Dedifferentiated amniotic fluid mesenchymal stem cell (primary cell): ENCODE results near the gene PWWP2B.
"Not testable (repeated sequence)": the region's sequence is repeated elsewhere in the genome, so short reads cannot be mapped to it uniquely, and the experiment has no call there.

Source experiments
- DNase-seq: peaks from one replicate; pipeline ENCODE4 v3.0.0-alpha.2; 2016; ENCODE audit errors: extremely low spot score

The PWWP2B gene

GRCh38 chr10:132380986-132381385 is 16.0 kb upstream of the PWWP2B start:
- DNase-seq = not testable (repeated sequence)

- no peak for DNase-seq
These were observed 15.3 kb upstream of the PWWP2B start for GRCh38 chr10:132381741-132382140.

GRCh38 chr10:132382231-132382922 is 14.6 kb upstream of the PWWP2B start:
- DNase-seq = no peak

- no peak for DNase-seq
These were observed 13.9 kb upstream of the PWWP2B start for GRCh38 chr10:132383101-132383500.

- no peak for DNase-seq
These were observed 13.2 kb upstream of the PWWP2B start for GRCh38 chr10:132383751-132384196.

- no peak for DNase-seq
These were observed 12.2 kb upstream of the PWWP2B start for GRCh38 chr10:132384618-132385388.

- DNase-seq = no peak
These were observed 11.7 kb upstream of the PWWP2B start for GRCh38 chr10:132385389-132385667.

GRCh38 chr10:132385721-132386418 is 11.1 kb upstream of the PWWP2B start:
- DNase-seq = no peak

- no peak for DNase-seq
These were observed 10.6 kb upstream of the PWWP2B start for GRCh38 chr10:132386419-132386831.

GRCh38 chr10:132386896-132387295 is 10.1 kb upstream of the PWWP2B start:
- not testable (repeated sequence) for DNase-seq

- peak; percentile 38 for DNase-seq
These were observed 9.2 kb upstream of the PWWP2B start for GRCh38 chr10:132387764-132388210.

GRCh38 chr10:132388891-132389432 is 8.0 kb upstream of the PWWP2B start:
- DNase-seq = no peak

- DNase-seq = no peak
These were observed 7.4 kb upstream of the PWWP2B start for GRCh38 chr10:132389433-132390169.

GRCh38 chr10:132390170-132390920 is 6.7 kb upstream of the PWWP2B start:
- DNase-seq = peak; percentile 50

GRCh38 chr10:132390921-132391675 is 5.9 kb upstream of the PWWP2B start:
- no peak for DNase-seq

GRCh38 chr10:132391676-132392020 is 5.4 kb upstream of the PWWP2B start:
- no peak for DNase-seq

- no peak for DNase-seq
These were observed 4.7 kb upstream of the PWWP2B start for GRCh38 chr10:132392184-132392800.

- no peak for DNase-seq
These were observed 3.9 kb upstream of the PWWP2B start for GRCh38 chr10:132392811-132393694.

- no peak for DNase-seq
These were observed 3.3 kb upstream of the PWWP2B start for GRCh38 chr10:132393695-132394181.
